Measurements from ENCODE around the gene TYW1.
"Not testable (repeated sequence)": the region's sequence is repeated elsewhere in the genome, so short reads cannot be mapped to it uniquely, and the experiment has no call there.

Gene TYW1

DNA sequence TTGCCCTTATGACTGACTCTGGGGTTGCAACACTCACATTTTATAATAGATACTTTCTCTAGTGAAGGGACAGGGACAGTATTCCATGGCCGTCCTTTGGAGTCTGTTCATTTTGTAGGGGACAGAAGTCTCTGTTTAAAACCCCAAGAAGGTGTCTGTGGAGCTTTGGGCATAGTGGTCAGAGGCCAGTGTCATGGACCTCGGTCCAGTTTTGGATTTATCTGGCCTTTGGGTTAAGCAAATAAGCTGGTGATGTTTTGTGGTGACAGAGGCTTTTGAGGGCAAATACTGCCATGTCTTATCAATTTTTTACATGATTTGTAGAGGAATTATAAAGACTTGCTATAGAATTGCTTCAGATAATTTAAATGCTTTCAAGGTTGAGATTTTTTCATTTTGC lies 50.2 kb downstream of the TYW1 start:
- not testable (repeated sequence) for DNase-seq (ENCODE audit: low read depth)

DNA sequence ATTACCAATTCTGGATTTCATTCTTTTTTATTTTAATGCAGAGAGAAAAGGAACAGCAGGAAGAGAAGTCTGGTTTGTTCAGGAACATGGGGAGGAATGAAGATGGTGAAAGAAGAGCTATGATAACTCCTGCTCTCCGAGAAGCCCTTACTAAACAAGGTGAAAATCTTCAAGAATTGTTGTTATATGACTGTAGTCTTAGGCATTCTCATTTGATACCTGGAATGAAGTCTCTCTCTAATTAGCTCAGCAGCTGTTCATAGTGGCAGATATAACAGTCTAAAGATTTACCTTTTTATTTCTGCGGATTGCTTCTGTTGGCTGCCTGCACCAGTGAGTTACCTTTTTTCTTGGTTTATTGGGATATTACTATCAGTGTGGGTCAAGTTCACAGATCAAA lies 53.3 kb downstream of the TYW1 start:
- not testable (repeated sequence) for DNase-seq (ENCODE audit: low read depth)

DNA sequence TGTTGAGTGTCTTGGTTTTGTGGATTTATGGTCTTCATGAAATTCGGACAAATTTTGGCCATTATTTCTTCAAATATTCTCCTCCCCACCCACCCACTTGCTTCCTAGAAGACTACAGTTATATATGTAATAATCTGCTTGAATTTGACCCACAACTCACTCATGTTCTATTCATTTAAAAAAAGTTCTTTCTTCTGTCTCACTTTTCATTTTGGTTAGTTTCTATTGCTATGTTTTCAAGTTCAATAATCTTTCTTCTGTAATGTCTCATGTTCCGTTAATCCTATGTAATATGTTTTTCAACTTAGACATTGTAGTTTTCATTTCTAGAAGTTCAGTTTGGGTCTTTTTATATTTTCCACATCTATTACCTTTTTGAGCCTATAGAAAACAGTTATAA lies 55.5 kb downstream of the TYW1 start:
- not testable (repeated sequence) for DNase-seq (ENCODE audit: low read depth)

DNA sequence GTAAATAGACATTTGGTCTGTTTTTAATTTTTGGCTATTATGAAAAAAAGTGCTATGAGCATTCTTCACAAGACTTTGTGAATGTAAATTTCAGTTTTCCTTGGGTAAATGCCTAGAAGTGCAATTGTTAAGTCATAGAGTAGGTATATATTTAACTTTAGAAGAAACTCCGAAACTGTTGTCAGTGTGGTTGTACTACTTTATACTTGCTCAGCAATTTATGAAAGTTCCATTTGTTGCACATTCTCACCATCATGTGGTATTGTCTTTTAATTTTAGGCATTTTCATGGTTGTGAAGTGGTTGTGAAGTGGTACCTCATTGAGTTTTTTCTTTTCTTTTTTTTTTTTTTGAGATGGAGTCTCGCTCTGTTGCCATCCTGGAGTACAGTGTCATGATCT lies 60.0 kb downstream of the TYW1 start:
- DNase-seq (ENCODE audit: low read depth) = no peak

DNA sequence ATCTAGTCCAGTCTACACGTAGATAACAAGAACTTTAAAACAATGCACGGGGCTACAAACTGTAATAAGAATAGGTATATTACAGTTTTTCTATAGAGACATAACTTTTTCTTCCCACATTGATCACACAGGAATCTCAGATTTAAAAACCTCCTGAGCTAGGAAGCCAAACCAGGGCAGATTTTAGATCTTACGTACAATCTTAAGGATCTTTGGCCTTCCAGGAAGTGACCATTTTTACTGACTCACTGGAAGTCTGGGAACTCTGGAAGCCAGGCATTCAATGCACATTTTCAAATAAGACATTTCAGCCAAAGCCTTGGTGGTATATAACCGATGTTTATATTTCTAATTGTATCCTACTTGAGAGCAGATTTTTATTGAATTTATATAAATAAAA lies 64.7 kb downstream of the TYW1 start:
- peak; percentile 41 for DNase-seq (ENCODE audit: low read depth)

DNA sequence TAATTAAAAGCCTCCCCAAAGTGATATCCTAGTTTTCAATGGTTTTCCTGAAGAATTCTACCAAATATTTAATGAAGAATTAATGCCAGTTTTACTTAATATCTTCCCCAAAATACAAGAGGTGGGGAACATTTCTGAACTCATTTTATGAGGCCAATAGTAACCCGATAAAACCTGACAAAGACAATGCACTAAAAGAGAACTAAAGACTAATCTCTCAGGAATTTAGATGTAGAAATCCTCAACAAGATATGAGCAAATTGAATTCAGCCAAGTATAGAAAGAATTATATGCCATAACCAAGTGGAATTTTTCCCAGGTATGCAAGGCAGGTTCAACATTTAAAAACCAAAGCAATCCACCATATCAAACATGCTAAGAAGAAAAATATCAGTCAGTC lies 66.2 kb downstream of the TYW1 start:
- peak; percentile 55 for DNase-seq (ENCODE audit: low read depth)

DNA sequence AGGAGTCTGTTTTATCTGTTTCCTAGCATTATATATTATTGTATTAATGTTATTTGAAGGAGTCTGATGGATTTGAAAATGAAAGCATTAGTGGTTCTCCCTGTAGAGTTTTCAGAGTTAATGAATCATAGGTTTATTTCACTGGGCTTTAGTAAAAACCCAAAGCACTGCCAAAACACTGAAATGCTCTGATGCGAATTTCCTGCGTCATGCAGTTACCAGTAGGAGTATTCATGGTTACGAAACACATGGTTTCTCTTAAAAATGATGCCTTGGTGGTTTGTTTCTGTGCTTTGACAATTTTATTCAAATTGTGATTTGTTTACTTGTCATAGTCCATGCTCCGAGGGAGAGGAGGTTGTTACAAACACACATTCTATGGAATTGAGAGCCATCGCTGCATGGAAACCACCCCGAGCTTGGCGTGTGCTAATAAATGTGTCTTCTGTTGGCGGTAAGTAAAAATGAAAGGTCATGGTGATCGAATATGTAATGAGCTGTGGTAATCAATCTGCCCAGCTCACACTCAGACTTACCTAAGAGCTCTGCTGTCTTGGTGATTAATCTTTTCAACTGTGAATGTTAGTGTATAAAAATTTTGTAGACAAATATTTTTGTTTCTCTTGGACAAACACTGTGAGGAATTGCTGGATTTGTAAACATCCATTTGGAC lies 70.5 kb downstream of the TYW1 start:
- peak; percentile 93 for DNase-seq (ENCODE audit: low read depth)

DNA sequence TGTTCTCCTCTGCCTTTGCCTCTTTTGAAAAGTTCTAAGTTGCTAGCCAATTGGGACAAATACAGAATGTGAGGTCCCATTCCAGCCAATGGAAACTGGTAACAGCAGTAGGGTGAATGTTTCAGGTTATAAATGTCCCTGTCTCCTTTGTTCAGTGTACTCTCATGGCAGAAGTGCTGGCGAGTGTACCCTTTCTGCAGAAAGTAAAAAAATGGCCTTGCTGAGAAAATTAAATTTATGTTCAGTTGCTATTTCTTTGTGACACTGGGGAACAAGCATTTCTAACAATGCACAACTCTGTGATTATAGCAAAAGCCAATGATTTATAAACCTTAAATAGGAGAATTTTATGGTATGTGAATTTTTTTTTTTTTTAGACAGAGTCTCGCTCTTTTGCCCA lies 79.5 kb downstream of the TYW1 start:
- not testable (repeated sequence) for DNase-seq (ENCODE audit: low read depth)

DNA sequence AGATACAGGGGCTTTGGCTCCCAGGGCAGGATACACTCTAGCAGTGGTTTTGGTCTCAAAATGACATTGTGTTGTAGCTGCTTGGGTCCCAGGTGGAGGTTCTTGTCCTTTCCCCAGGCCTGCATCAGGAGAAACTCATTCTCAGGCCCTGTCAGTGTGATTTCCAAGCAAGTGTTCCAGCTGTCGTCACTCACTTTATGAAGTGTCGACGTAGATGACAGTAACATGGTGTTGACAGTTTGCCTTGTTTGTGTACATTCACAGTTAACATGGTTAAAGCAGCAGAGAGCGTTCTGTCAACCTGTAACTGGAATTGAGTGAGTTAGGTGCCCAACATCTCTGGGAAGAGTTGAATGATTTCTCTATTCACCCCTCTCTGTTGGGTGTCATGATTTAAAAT lies 86.2 kb downstream of the TYW1 start:
- DNase-seq (ENCODE audit: low read depth) = not testable (repeated sequence)

DNA sequence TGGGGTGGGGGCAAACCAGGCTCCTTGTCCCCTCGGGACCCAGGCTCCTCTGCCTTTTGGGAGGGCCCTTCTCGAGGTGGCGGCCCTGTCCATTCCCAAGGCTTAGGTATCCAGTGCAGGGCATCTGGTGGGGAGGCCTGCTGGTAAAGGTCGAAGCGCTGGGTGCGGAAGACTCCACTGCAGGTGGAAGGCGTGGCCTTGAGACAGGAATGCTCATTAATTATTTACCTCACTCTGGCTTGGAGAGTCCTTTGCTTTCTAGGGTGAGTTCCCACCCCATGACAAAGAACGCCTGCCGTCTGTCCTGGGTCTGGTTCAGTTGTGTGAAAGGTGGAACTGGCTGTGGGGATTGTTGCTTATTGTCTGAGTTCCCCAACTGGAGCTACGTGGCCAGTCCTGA lies 92.6 kb downstream of the TYW1 start:
- not testable (repeated sequence) for DNase-seq (ENCODE audit: low read depth)

DNA sequence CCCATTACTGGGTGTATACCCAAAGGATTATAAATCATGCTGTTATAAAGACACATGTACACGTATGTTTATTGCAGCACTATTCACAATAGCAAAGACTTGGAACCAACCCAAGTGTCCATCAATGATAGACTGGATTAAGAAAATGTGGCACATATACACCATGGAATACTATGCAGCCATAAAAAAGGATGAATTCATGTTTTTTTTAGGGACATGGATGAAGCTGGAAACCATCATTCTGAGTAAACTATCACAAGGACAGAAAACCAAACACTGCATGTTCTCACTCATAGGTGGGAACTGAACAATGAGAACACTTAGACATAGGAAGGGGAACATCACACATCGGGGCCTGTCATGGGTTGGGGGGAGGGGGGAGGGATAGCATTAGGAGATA lies 94.4 kb downstream of the TYW1 start:
- DNase-seq (ENCODE audit: low read depth) = not testable (repeated sequence)

DNA sequence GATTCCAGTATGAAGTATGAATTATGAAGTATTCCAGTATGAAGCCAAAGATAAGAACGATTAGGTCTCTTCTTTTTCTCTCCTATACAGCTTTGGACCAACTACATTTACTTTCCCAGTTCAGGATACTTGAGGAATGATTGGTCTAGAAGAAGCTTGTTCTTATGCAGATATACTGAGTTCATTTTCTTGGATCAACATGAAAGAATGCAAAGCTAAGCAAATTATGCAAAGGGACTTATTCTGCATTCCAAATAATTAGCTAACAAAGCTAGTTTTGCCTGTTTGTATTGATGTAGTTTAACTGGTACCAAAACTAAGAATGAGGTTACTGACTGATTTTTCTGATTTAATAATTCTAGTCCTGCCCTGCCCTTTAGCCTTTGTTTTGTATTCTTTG lies 101.4 kb downstream of the TYW1 start:
- DNase-seq (ENCODE audit: low read depth) = not testable (repeated sequence)

DNA sequence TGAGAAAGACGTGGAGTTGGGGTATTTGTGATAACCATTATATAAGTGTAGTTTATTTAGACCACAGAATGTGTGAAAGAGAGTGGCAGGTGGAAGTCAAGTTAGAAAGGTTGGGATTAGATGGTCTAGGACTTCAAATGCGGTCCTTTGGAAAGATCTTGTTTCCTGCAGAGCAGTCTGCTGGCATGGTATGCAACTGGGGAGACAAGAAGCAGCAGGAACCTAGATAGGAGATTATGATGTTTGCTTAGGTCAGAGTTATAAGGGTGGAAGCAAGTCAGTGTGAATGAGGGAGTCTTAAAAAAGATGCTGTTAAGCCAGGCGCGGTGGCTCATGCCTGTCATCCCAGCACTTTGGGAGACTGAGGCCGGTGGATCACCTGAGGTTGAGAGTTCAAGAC lies 102.8 kb downstream of the TYW1 start:
- DNase-seq (ENCODE audit: low read depth) = not testable (repeated sequence)

DNA sequence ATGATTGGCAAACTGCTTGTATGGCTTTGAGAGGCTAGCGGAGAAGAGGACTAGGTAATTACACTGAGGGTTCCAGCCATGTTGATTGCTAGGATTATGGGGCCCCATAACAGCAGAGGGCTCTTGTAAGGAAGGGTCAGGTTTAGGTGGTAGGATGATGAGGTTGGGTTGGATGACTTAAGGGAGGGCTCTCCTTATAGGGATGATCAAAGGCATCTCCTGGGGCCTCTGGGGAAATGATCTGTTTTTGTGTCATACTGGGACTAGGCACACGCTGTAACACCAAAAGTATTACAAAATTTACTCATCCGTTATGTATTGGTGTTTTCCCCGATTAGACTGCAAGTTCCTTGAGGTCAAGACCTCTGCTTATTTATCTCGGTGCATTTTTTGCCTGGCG lies 103.4 kb downstream of the TYW1 start:
- not testable (repeated sequence) for DNase-seq (ENCODE audit: low read depth)

DNA sequence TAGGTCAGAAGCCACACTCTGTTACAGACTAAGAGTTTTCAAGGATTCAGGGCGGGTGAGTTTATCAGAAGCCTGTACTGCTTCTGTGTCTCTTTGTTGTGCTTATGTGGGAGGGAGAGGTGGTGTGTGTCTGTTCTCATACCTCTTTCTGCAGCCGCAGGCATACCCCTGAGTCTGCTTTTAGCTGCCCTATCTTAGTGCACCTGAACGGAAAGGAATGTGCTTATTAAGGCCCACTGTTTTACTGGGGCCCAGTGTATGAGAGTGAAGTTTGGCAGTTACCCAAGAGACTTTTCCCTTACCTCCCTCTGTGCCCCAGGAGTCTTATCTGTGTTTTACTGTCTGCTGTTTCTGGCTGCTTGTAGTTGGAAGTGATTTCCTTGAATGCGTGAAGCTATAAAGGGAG lies 104.3 kb downstream of the TYW1 start:
- peak; percentile 15 for DNase-seq (ENCODE audit: low read depth)

DNA sequence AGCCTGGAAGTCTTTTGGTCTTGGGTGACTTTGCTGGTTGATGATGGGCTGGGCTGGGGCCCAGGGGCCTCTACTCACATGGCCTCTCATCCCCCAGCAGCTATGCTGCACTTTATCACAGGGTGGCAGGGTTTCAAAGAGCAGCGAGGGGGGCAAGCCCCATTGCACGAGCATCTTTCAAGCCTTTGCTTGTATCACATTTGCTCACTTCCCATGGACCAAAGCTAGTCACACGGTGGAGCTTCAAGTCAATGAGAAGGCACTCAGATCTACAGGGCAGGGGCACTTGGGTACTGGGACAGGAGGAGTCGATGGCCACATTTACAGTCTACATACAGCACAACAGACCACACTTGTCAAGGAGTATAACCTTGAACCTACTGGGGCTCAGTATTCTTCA lies 108.3 kb downstream of the TYW1 start:
- not testable (repeated sequence) for DNase-seq (ENCODE audit: low read depth)

DNA sequence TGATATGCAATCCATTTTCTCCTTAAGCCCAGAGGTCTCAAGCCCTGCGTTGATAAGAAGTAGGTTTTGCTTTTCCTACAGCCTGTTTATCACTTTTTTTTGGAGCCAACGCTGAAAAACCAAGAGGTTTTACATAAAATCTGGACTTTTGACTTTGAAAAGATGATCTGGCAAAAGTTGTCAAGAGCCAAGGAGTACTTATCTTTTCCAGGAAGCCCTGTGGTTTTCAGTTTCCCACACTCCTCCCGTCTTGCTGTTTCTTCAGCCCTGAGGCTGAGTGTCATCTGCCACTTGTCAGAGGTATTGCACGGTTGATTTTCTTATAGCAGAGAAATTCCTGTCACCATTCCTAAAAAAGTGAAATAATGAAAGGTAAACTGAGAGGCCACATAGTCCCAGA lies 108.7 kb downstream of the TYW1 start:
- peak; percentile 82 for DNase-seq (ENCODE audit: low read depth)

DNA sequence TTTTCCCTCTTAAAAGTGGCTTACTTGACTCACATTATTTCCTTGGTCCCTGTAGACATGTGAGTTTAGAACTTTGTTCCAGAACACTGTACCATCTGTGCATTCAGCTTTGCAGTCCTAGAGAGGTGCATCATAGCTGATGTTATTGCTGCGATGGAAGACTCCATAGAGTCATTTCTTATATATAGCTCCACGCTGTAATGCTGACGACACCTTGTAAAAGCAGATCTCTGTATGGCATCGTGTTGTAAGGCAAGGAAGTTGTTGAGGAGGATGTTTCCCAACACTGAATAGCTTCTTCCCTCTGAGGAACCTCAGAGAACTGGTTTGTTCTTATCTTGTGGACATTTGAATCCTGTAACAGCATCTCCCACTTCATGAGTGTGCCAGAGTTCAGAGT lies 109.6 kb downstream of the TYW1 start:
- not testable (repeated sequence) for DNase-seq (ENCODE audit: low read depth)

DNA sequence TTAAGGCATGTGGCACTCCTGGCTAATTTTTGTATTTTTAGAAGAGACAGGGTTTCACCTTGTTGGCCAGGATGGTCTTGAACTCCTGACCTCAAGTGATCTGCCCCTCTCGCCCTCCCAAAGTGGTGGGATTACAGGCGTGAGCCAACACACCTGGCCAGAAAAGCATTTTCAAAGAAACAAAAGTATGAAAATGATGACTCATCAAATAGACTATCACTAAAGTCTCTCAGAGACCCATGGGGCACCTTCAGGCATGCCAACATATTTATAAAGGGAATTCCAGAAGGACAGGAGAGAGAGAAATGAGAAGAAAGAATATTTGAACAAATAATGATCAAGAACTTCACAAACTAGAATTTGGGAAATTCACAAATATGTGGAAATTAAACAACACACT lies 114.7 kb downstream of the TYW1 start:
- not testable (repeated sequence) for DNase-seq (ENCODE audit: low read depth)

DNA sequence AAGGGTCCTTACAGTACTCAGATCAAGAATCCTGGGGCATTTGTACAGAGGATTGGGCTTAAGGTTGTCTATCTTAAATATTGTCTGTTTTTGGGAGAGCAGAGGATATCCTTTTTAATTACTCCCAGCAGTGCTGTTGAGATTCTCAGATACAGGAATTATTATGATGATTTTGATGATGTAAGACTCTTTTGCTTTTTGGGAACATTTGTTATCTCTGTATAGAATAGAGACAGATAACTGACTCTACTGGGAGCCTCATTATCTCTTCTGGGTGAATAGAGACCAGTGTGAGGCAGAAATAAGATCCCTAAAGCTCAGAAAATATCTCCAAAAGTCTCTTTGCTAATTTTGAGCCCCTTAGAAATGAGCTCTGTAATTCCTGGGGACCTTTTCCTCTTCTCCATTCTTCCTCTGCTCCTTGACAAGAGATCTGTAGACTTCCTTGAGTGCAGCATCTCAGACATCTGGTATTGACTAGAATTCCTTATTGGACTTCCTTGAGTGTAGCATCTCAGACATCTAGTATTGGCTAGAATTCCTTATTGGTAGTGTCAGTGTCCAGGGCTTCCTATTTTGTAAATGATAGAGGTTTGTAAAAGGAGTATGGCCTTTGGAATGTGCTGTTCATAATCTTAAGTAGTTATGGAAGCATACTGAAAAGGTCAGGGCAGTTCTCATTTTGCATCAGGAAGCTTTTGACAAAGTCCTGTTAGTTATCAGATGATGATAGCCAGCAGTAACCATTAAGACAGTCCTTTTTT lies 118.0 kb downstream of the TYW1 start:
- peak; percentile 34 for DNase-seq (ENCODE audit: low read depth)

DNA sequence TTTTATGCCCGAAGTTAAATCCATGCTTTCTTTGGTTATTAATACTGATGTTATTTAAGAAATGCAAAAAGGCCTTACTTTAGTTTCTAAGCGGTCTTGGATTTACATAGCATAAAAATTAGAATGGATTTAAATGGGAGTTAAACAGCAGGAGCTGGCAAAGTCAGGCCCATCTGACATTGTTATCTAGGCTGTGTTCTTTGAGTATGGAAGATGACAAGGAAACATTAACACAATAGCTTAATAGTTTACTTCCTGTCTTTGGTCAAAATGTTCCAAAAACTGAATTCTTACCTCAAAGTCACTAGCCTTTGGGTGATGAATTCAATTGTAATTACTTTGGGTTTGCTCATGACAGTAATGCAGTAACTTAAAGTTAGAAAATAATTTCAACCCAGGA lies 123.9 kb downstream of the TYW1 start:
- not testable (repeated sequence) for DNase-seq (ENCODE audit: low read depth)

DNA sequence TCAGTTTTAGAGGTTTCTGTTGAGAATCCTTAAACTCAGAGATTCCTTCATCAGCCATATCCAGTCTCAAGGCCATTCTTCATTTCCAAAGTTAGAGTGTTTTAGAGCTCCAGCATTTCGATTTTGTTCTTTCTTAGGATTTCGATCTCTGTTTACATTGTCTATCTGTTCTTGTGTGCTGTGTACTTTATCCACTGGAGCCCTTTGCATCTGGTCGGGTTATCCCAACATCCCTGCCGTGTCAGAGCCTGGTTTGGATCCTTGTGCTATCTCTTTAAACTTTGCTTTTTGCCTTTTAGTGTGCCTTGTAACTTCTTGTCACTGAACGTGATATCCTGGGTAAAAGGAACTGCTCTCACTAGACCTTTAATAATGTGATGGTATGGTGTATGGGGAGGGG lies 131.6 kb downstream of the TYW1 start:
- not testable (repeated sequence) for DNase-seq (ENCODE audit: low read depth)

DNA sequence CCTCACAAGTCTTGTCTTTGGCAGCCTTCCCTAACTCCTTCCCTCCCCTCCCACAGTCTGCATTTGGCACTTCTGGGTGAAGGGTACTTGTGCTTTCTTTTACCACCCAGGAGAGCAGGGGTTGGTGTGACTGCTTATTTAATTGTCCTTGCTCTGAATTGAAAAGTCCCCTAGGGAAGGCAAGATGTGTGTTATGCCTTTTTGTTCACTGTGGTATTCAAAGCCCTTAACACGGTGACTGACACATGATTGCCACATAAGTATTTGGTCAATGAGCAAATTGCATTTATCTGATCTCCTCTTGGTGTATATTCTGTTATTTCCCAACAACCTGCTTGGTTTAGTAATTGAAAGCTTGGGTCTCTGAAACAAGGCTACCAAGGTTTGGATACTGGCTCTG lies 134.1 kb downstream of the TYW1 start:
- peak; percentile 40 for DNase-seq (ENCODE audit: low read depth)

DNA sequence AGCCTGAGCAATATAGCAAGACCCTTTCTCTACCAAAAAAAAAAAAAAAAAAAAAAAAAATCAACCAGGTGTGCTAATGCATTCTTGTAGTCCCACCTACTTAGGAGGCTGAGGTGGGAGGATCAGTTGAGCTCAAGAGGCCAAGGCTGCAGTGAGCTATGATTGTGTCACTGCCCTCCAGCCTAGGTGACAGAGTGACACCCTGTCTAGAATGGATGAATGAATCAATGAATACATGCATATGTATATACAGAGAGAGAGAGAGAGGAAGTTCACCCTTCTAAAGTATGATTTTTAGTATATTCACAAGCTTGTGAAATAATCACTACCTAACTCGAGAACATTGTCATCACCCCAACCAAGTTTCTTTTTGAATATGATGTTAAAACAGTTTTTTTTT lies 138.3 kb downstream of the TYW1 start:
- not testable (repeated sequence) for DNase-seq (ENCODE audit: low read depth)

Measured in iris pigment epithelial cell (primary cell).